Measurements from ENCODE around the gene RASA3.
"Not testable (repeated sequence)": the region's sequence is repeated elsewhere in the genome, so short reads cannot be mapped to it uniquely, and the experiment has no call there.

The RASA3 gene

GRCh38 chr13:114077933-114078325, 54.5 kb downstream of the RASA3 start:
- no peak for DNase-seq

- DNase-seq = no peak
These were observed 55.1 kb downstream of the RASA3 start for GRCh38 chr13:114077099-114077932.

GRCh38 chr13:114076329-114077090, 55.9 kb downstream of the RASA3 start:
- no peak for DNase-seq

GRCh38 chr13:114075811-114076210, 56.6 kb downstream of the RASA3 start:
- not testable (repeated sequence) for DNase-seq

GRCh38 chr13:114074671-114075315, 57.6 kb downstream of the RASA3 start:
- no peak for DNase-seq

GRCh38 chr13:114073881-114074612, 58.4 kb downstream of the RASA3 start:
- DNase-seq = no peak

GRCh38 chr13:114072421-114072820, 60.0 kb downstream of the RASA3 start:
- no peak for DNase-seq

- no peak for DNase-seq
These were observed 60.4 kb downstream of the RASA3 start for GRCh38 chr13:114071991-114072390.

- no peak for DNase-seq
These were observed 61.0 kb downstream of the RASA3 start for GRCh38 chr13:114071410-114071809.

GRCh38 chr13:114070098-114070799, 62.2 kb downstream of the RASA3 start:
- DNase-seq = no peak

- DNase-seq = no peak
These were observed 62.9 kb downstream of the RASA3 start for GRCh38 chr13:114069376-114070097.

GRCh38 chr13:114068656-114069318, 63.6 kb downstream of the RASA3 start:
- DNase-seq = no peak

- DNase-seq = no peak
These were observed 64.4 kb downstream of the RASA3 start for GRCh38 chr13:114067886-114068651.

GRCh38 chr13:114067381-114067885, 65.0 kb downstream of the RASA3 start:
- no peak for DNase-seq

- DNase-seq = no peak
These were observed 65.5 kb downstream of the RASA3 start for GRCh38 chr13:114066956-114067355.

- no peak for DNase-seq
These were observed 66.3 kb downstream of the RASA3 start for GRCh38 chr13:114065926-114066774.

- DNase-seq = no peak
These were observed 67.1 kb downstream of the RASA3 start for GRCh38 chr13:114065141-114065925.
